Mammary epithelial cell (primary cell): Measurements from ENCODE around the gene TMEM170B.

Experiments used
- CTCF ChIP-seq, 2 donors: IDR thresholded peaks in 1 of 2; conservative IDR thresholded peaks in 1 of 2; 2 replicates each; pipeline ENCODE4 v1.5.1; 2011 to 2012; ENCODE audit warnings: inconsistent platforms in 2 of 2, low read length in 2 of 2, mild to moderate bottlenecking in 2 of 2, control low read depth in 1 of 2, low read depth in 1 of 2; ENCODE audit not compliant: insufficient read depth in 1 of 2; ENCODE audit errors: extremely low read depth in 1 of 2
- EZH2 ChIP-seq: IDR thresholded peaks from 2 replicates; pipeline ENCODE4 v1.6.1; 2012; ENCODE audit warnings: low read length, inconsistent platforms, borderline replicate concordance

DNA sequence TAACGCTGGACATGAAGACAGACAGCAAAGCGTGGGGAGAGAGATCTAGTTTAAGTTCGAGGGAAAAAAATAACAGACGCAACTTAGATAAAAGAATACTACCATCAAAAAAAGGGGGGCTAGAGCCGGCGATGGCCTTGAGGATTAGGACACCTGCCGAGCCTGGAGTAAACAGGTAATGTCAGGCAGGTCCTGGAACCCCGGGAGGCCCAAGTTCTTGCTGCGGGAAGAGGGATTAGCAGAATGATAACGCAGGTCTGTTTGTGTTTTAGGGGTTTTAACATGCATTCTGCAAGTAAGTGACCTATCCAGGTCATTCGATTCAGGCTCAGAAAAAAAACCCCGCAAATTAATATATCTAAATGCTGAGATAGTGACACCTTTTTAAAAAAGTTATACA, 754 bp upstream of the TMEM170B start:
- no peak for TF ChIP-seq CTCF (conservative IDR thresholded peaks at IDR 0.05 in 1 of 2, IDR thresholded peaks at IDR 0.05 in 1 of 2; ENCODE audit: extremely low read depth in 1 of 2, insufficient read depth in 1 of 2, low read depth in 1 of 2, low read length in 2 of 2)
- no peak for TF ChIP-seq EZH2
